Omental fat pad (tissue), 4 donors: Measurements from ENCODE around the gene IGLL5. TPM values are rescaled to one million over a fixed set of nuclear protein-coding genes. Genes with fewer than 3 reads are reported as not detected.

Experiments used
- ATAC-seq: fragments of 150-250 bp; one replicate; pipeline ENCODE4 v1.9.1; 2016; ENCODE audit warnings: mild to moderate bottlenecking, moderate library complexity; ENCODE audit not compliant: low FRiP score
- DNase-seq: peaks from one replicate; pipeline ENCODE4 v3.0.0-alpha.2; 2019; ENCODE audit warnings: low spot score
- total RNA-seq, 4 donors: library from RNA; depleted of rRNA; stranded (reverse); fragments of >200 nt; gene quantifications; one replicate each; pipeline ENCODE4 v1.1.0, GENCODE V29; 2016
- TF ChIP-seq, protein P1 (sequence below), 3 donors: fragments of 450-650 bp; IDR thresholded peaks; one replicate each; pipeline ENCODE4 v1.5.1; 2016 to 2017; ENCODE audit warnings: antibody characterized with exemption in 3 of 3, mild to moderate bottlenecking in 3 of 3, moderate library complexity in 2 of 3

IGLL5 gene
- total RNA-seq, 4 donors from 2014 or later = 1.2 to 7.7 (median 1.4) TPM

DNA sequence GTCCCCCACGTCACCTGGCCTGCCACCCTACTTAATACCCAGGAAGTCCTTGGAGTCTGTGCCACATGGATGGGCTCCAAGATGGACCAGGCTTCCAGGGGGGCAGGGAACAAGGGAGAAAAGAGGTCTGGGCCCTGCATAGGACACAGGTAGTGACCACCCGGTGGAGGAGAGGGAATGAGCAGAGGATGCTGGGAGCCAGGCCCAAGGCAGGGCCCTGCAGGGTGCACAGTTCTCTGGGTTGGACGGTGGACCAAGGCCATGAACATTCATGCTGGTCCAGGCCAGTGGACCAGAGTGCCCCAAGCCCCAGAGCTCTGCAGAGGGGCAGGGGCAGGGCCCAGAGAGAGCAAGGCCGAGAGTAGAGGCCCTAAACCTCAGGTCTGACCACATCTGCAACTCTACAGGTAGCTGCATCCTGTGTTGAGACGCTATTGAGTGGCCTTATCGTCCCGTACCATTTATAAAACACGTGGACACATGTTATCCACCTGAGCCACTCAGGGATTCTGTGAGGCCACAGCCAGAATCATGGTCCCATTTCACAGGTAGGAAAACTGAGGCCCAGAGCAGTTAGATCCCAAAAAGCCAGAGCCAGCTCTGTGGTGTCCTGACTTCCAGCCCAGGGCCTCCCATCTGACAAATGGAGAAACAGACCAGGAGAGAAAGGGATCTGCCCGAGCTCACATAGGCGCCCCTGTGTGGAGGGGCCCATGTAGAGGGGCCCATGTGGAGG is 46.4 kb downstream of the IGLL5 start:
- ATAC-seq (no peak), DNase-seq (no peak)
- TF ChIP-seq, protein P1, sequence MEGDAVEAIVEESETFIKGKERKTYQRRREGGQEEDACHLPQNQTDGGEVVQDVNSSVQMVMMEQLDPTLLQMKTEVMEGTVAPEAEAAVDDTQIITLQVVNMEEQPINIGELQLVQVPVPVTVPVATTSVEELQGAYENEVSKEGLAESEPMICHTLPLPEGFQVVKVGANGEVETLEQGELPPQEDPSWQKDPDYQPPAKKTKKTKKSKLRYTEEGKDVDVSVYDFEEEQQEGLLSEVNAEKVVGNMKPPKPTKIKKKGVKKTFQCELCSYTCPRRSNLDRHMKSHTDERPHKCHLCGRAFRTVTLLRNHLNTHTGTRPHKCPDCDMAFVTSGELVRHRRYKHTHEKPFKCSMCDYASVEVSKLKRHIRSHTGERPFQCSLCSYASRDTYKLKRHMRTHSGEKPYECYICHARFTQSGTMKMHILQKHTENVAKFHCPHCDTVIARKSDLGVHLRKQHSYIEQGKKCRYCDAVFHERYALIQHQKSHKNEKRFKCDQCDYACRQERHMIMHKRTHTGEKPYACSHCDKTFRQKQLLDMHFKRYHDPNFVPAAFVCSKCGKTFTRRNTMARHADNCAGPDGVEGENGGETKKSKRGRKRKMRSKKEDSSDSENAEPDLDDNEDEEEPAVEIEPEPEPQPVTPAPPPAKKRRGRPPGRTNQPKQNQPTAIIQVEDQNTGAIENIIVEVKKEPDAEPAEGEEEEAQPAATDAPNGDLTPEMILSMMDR (IDR thresholded peaks at IDR 0.05) = no peak

DNA sequence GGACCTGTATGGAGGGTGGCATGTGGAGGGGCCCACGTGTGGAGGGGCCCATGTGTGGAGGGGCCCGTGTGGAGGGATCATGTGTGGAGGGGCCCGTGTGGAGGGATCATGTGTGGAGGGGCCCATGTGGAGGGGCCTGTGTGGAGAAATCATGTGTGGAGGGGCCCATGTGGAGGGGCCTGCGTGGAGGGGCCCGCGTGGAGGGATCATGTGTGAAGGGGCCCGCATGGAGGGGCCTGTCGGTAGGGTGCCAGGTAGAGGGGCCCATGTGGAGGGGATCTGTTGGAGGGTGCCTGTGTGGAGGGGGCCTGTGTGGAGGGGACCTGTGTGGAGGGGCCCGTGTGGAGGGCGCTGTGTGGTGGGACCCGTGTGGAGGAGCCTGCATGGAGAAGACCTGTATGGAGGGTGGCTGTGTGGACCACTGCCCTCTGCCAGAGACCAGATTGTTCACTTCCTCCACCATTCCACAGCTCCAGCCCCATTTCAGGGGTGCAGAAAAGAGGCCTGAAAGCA is 47.0 kb downstream of the IGLL5 start:
- TF ChIP-seq, protein P1 (IDR thresholded peaks at IDR 0.05) = no peak
- no peak for DNase-seq
- no peak for ATAC-seq

DNA sequence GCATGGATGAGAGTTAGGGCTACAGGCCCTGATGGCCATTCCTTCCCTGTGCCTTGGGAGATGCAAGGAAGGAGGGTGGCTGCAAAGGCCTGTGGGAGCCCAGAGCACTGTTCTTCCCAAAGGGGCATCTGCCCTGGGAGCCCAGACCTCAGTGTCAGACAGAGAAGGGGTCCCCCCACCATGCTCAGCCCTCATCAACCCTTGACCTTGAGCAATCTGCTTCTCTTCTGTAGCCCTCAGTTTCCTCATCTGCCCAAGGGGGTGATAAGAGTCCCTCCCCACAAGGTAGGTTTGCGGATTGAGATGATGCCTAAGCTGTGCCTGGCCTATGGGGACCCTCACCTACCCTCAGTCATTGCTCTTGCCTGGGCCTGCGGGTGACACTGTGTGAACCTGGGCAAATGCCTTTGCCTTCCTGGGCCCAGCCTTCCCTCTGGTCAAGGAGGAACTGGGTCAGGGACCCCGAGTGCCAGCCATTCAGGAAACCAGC is 47.5 kb downstream of the IGLL5 start:
- no peak for ATAC-seq
- TF ChIP-seq, protein P1 (IDR thresholded peaks at IDR 0.05) = no peak
- no peak for DNase-seq

DNA sequence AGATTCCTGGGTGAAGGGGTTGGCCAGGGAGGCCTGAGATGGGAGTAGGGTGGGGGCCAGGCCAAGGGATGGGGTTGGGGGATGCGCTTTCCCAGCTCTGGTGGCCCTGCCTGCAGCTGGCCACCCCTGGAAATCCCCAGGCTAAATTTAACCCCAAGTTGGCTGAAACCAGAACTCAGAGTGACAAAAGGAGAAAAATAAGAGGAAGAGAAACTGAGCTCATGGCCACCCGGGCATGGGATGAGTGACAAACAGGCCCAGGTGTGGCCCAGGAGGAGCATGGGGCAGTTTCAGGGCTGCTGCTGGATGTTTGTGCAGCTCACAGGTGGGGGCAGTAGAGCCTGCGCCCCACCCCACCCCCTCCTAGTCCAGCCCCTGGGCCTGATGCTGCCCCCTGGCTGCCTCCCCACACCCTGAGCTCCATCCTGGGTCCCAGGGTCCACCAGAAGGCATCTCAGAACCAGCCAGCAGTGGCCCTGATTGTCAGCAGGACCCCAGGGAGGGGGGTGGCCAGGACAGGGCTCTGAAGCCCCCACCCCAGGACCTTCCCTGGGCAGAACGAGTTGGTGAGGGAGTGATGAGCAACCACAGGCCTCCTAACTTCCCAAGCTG is 48.0 kb downstream of the IGLL5 start:
- TF ChIP-seq, protein P1 (IDR thresholded peaks at IDR 0.05) = no peak
- DNase-seq (no peak), ATAC-seq (no peak)

DNA sequence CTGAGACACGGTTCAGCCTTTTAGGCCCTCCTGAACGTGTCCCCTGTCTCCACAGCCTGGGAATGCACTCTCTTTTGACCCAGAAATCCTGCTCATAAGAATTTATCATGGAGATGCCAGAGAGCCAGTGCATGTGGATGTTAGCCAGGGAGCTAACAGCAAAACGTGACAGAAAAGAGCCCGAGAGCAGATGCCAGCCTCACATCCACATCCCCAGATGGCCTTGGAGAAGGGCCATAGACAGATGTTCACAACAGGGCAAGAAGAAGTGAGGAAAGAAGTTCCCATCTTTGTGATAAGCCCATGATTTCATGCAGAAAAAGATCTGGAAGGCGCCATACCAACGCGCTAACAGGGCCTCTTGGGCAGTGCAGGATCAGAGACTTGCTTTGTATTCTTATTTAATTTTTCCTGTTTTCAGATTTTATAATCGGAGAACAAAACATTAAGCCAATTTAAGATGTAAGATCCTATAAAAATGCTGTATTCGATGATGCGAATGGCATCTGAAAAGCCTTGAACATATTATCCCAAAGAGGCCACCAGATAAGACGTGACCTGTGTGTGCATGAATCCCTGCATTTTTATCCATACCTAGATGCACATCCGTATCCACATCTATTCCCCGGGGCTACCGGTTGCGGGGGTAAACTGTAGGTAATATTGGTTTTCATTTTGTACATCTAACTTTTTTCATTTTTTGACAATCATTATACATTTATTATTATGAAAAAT is 48.7 kb downstream of the IGLL5 start:
- no peak for ATAC-seq
- TF ChIP-seq, protein P1 (IDR thresholded peaks at IDR 0.05) = no peak
- no peak for DNase-seq

DNA sequence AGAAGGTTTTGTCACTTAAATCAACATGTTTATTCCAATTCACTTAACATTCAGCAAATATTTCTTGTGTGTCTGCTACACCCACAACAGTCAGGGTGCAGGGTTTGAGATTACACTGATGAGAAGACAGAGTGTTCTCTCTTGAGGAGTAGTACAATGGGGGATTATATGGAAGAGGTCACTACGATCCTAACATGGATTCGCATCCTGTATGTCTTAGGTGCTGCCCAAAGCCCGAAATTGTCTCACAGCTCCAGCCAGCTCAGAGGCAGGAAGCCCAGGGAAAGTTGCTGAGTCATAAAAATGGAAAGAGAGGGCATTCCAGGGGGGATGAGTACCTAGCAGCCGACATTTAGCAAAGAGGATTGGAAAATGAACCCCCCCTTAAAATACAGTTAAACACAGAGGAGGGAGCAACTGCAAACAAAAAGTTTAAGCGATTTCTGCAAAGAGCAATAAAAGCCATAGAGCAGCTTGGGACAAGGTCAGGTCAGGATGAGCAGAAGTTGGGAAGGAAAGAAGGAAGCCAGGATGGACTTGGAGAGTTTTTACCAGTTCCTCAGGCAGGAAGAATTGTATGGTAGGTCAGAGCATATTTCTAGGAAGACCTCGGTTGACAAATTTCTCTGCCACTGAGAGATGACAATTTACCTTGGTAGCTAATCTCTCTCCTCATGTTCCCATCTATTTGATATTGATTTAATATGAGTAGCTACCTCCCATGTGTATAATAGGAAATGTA is 49.5 kb downstream of the IGLL5 start:
- TF ChIP-seq, protein P1 (IDR thresholded peaks at IDR 0.05) = no peak
- ATAC-seq = no peak
- DNase-seq = no peak
